Umbilical cord (tissue), 1 donor: ENCODE data around the gene TMEM106A. TPM values are rescaled to one million over a fixed set of nuclear protein-coding genes. Genes with fewer than 3 reads are reported as not detected.

ENCODE experiments used
- total RNA-seq: library from RNA; depleted of rRNA; stranded (reverse); fragments of >200 nt; gene quantifications from one replicate; pipeline ENCODE4 v1.2.3, GENCODE V29; 2014; ENCODE audit warnings: low replicate concordance; ENCODE audit not compliant: insufficient read depth

Gene TMEM106A
- total RNA-seq, 1 donor from 2014 or later = 6.7 TPM

Other genes with a start within 250 kb of the TMEM106A start
- 38.3 TPM for gene AARSD1, start 247.4 kb upstream of the TMEM106A start, total RNA-seq
- 10.4 TPM for gene PTGES3L, start 231.8 kb upstream of the TMEM106A start, total RNA-seq
- 17.8 TPM for gene RUNDC1, start 231.3 kb upstream of the TMEM106A start, total RNA-seq
- gene RPL27, start 213.5 kb upstream of the TMEM106A start, total RNA-seq = 1,521 TPM
- 1.4 TPM for gene IFI35, start 205.1 kb upstream of the TMEM106A start, total RNA-seq
- gene VAT1, start 189.5 kb upstream of the TMEM106A start, total RNA-seq = 38.8 TPM
- gene RND2, start 186.6 kb upstream of the TMEM106A start, total RNA-seq = 0.72 TPM
- gene BRCA1, start 86.5 kb upstream of the TMEM106A start, total RNA-seq = 9.1 TPM
- gene NBR1, start 40.7 kb upstream of the TMEM106A start, total RNA-seq = 83.8 TPM
- gene CCDC200, start 16.7 kb downstream of the TMEM106A start, total RNA-seq = not detected
- gene RNU2-1, start 22.1 kb downstream of the TMEM106A start, total RNA-seq = not detected
- 25.0 TPM for gene ARL4D, start 187.1 kb downstream of the TMEM106A start, total RNA-seq